ENCODE data around the gene BANK1. TPM values are rescaled to one million over a fixed set of nuclear protein-coding genes. Genes with fewer than 3 reads are reported as not detected.

The BANK1 gene
- polyA plus RNA-seq, 4 donors = 0.27 to 3.0 (median 1.1) TPM

- Histone ChIP-seq H3K27me3 (ENCODE audit: control insufficient read depth in 3 of 3, insufficient read depth in 3 of 3, low read length in 3 of 3) (no peaks in the 10 kb centered on the region), H3K27ac (ENCODE audit: low read depth in 1 of 3, low read length in 2 of 3) (no peak overlapping the region), H3K9me3 (ENCODE audit: control insufficient read depth in 2 of 2, insufficient read depth in 1 of 2, low read depth in 1 of 2, low read length in 1 of 2) (no peaks in the 10 kb centered on the region), H3K36me3 (ENCODE audit: control insufficient read depth in 3 of 3, insufficient read depth in 2 of 3, low read depth in 1 of 3, low read length in 3 of 3) (no peaks in the 10 kb centered on the region), H3K4me1 (ENCODE audit: control insufficient read depth in 3 of 3, insufficient read depth in 2 of 3, low read depth in 1 of 3, low read length in 2 of 3) (no peaks in the 10 kb centered on the region), H3K4me3 (ENCODE audit: low read depth in 1 of 3, low read length in 3 of 3) (no peak overlapping the region)
- DNase-seq (no peak), FAIRE-seq (no peak)
- 89 to 91% (median 91%) methylated on average over 4 of the region's 4 CpGs for WGBS, 3 donors
These were observed 169.9 kb downstream of the BANK1 start for GRCh38 chr4:101960431-101960830.

GRCh38 chr4:101961144-101961543, 170.6 kb downstream of the BANK1 start:
- FAIRE-seq = no peak
- no peaks in the 10 kb centered on the region for H3K4me1 ChIP-seq (ENCODE audit: control insufficient read depth in 3 of 3, insufficient read depth in 2 of 3, low read depth in 1 of 3, low read length in 2 of 3)
- H3K27me3 ChIP-seq (ENCODE audit: control insufficient read depth in 3 of 3, insufficient read depth in 3 of 3, low read length in 3 of 3) = no peaks in the 10 kb centered on the region
- H3K27ac ChIP-seq (ENCODE audit: low read depth in 1 of 3, low read length in 2 of 3) = no peak overlapping the region
- H3K9me3 ChIP-seq (ENCODE audit: control insufficient read depth in 2 of 2, insufficient read depth in 1 of 2, low read depth in 1 of 2, low read length in 1 of 2) = no peaks in the 10 kb centered on the region
- WGBS, 3 donors = 71 to 97% (median 84%) methylated on average over 1 of the region's 1 CpG
- H3K4me3 ChIP-seq (ENCODE audit: low read depth in 1 of 3, low read length in 3 of 3) = no peak overlapping the region
- no peaks in the 10 kb centered on the region for H3K36me3 ChIP-seq (ENCODE audit: control insufficient read depth in 3 of 3, insufficient read depth in 2 of 3, low read depth in 1 of 3, low read length in 3 of 3)
- no peak for DNase-seq

GRCh38 chr4:101967697-101968346, 177.3 kb downstream of the BANK1 start:
- no peaks in the 10 kb centered on the region for H3K9me3 ChIP-seq (ENCODE audit: control insufficient read depth in 2 of 2, insufficient read depth in 1 of 2, low read depth in 1 of 2, low read length in 1 of 2)
- no peak overlapping the region for H3K27ac ChIP-seq (ENCODE audit: low read depth in 1 of 3, low read length in 2 of 3)
- H3K4me1 ChIP-seq (ENCODE audit: control insufficient read depth in 3 of 3, insufficient read depth in 2 of 3, low read depth in 1 of 3, low read length in 2 of 3) = no peaks in the 10 kb centered on the region
- H3K4me3 ChIP-seq (ENCODE audit: low read depth in 1 of 3, low read length in 3 of 3) = no peak overlapping the region
- WGBS, 3 donors = 48 to 79% (median 73%) methylated on average over 2 of the region's 2 CpGs
- no peaks in the 10 kb centered on the region for H3K27me3 ChIP-seq (ENCODE audit: control insufficient read depth in 3 of 3, insufficient read depth in 3 of 3, low read length in 3 of 3)
- no peak for DNase-seq
- no peak for FAIRE-seq
- no peaks in the 10 kb centered on the region for H3K36me3 ChIP-seq (ENCODE audit: control insufficient read depth in 3 of 3, insufficient read depth in 2 of 3, low read depth in 1 of 3, low read length in 3 of 3)

GRCh38 chr4:101968364-101968763, 177.8 kb downstream of the BANK1 start:
- Histone ChIP-seq H3K4me3 (ENCODE audit: low read depth in 1 of 3, low read length in 3 of 3) (no peak overlapping the region), H3K36me3 (ENCODE audit: control insufficient read depth in 3 of 3, insufficient read depth in 2 of 3, low read depth in 1 of 3, low read length in 3 of 3) (no peaks in the 10 kb centered on the region), H3K9me3 (ENCODE audit: control insufficient read depth in 2 of 2, insufficient read depth in 1 of 2, low read depth in 1 of 2, low read length in 1 of 2) (no peaks in the 10 kb centered on the region), H3K27me3 (ENCODE audit: control insufficient read depth in 3 of 3, insufficient read depth in 3 of 3, low read length in 3 of 3) (no peaks in the 10 kb centered on the region), H3K4me1 (ENCODE audit: control insufficient read depth in 3 of 3, insufficient read depth in 2 of 3, low read depth in 1 of 3, low read length in 2 of 3) (no peaks in the 10 kb centered on the region), H3K27ac (ENCODE audit: low read depth in 1 of 3, low read length in 2 of 3) (no peak overlapping the region)
- FAIRE-seq = no peak
- WGBS, 3 donors = 35 to 62% (median 41%) methylated on average over 2 of the region's 2 CpGs
- DNase-seq = no peak

GRCh38 chr4:101969965-101970364, 179.4 kb downstream of the BANK1 start:
- FAIRE-seq = no peak
- Histone ChIP-seq H3K4me3 (ENCODE audit: low read depth in 1 of 3, low read length in 3 of 3) (no peak overlapping the region), H3K4me1 (ENCODE audit: control insufficient read depth in 3 of 3, insufficient read depth in 2 of 3, low read depth in 1 of 3, low read length in 2 of 3) (no peaks in the 10 kb centered on the region), H3K27ac (ENCODE audit: low read depth in 1 of 3, low read length in 2 of 3) (no peak overlapping the region), H3K27me3 (ENCODE audit: control insufficient read depth in 3 of 3, insufficient read depth in 3 of 3, low read length in 3 of 3) (no peaks in the 10 kb centered on the region), H3K9me3 (ENCODE audit: control insufficient read depth in 2 of 2, insufficient read depth in 1 of 2, low read depth in 1 of 2, low read length in 1 of 2) (no peaks in the 10 kb centered on the region), H3K36me3 (ENCODE audit: control insufficient read depth in 3 of 3, insufficient read depth in 2 of 3, low read depth in 1 of 3, low read length in 3 of 3) (no peaks in the 10 kb centered on the region)
- WGBS, 3 donors = 86 to 92% (median 87%) methylated on average over 6 of the region's 6 CpGs
- DNase-seq = no peak

DNA sequence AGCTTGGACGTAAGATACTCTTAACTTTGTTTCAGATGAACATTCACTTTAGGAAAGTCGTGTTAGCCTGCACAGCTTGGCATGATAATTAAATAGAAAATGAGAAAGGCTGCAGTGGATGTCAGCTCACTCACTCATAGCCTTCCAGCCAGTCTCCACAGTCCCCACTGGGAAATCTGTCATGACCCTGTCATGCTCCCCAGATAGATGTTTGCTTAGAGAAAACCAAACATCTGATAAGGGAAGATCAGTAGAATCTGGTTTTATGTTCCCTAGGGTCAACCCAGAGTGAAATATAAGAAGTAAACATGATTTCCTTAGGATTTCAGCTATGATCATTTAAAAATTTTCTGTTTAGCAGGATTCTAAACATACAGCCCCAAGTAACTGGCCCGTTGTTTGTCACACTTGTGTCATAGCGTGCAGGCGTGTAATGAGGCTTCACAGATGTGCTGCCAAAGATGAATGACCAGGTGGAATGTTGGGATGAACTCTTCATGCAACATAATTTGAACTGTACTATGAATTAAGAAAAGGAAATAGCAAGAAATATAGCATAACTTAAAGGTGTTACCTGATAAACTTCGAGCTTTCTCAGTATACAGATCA, 180.1 kb downstream of the BANK1 start:
- Histone ChIP-seq H3K36me3 (ENCODE audit: control insufficient read depth in 3 of 3, insufficient read depth in 2 of 3, low read depth in 1 of 3, low read length in 3 of 3) (no peaks in the 10 kb centered on the region), H3K27ac (ENCODE audit: low read depth in 1 of 3, low read length in 2 of 3) (no peak overlapping the region), H3K4me3 (ENCODE audit: low read depth in 1 of 3, low read length in 3 of 3) (no peak overlapping the region), H3K27me3 (ENCODE audit: control insufficient read depth in 3 of 3, insufficient read depth in 3 of 3, low read length in 3 of 3) (no peaks in the 10 kb centered on the region), H3K4me1 (ENCODE audit: control insufficient read depth in 3 of 3, insufficient read depth in 2 of 3, low read depth in 1 of 3, low read length in 2 of 3) (no peaks in the 10 kb centered on the region), H3K9me3 (ENCODE audit: control insufficient read depth in 2 of 2, insufficient read depth in 1 of 2, low read depth in 1 of 2, low read length in 1 of 2) (no peaks in the 10 kb centered on the region)
- DNase-seq (no peak), FAIRE-seq (no peak)
- WGBS, 3 donors = 66 to 73% (median 73%) methylated on average over 6 of the region's 6 CpGs

DNA sequence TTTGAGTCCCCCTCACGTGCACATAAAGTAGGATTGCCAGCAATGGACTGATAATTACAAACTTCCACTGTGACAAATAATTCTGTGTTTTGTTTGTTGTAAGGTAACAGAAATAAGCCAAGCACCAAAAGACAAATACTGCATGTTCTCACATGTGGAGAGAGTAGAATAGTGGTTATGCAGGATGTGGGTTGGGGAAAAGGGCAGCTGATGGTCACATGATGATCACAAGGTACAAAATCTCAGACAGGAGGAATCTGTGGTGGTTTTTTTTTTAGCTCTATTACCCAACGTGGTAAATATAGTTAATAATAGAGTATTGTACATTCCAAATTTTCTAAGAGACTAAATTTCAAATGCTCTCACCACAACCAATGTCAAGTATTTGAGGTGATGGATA, 182.3 kb downstream of the BANK1 start:
- Histone ChIP-seq H3K4me3 (ENCODE audit: low read depth in 1 of 3, low read length in 3 of 3) (no peak overlapping the region), H3K27ac (ENCODE audit: low read depth in 1 of 3, low read length in 2 of 3) (no peak overlapping the region), H3K4me1 (ENCODE audit: control insufficient read depth in 3 of 3, insufficient read depth in 2 of 3, low read depth in 1 of 3, low read length in 2 of 3) (no peaks in the 10 kb centered on the region), H3K9me3 (ENCODE audit: control insufficient read depth in 2 of 2, insufficient read depth in 1 of 2, low read depth in 1 of 2, low read length in 1 of 2) (no peaks in the 10 kb centered on the region), H3K36me3 (ENCODE audit: control insufficient read depth in 3 of 3, insufficient read depth in 2 of 3, low read depth in 1 of 3, low read length in 3 of 3) (no peaks in the 10 kb centered on the region), H3K27me3 (ENCODE audit: control insufficient read depth in 3 of 3, insufficient read depth in 3 of 3, low read length in 3 of 3) (no peaks in the 10 kb centered on the region)
- FAIRE-seq (no peak), DNase-seq (no peak)
- WGBS, 3 donors = 52 to 59% (median 54%) methylated on average over 2 of the region's 2 CpGs

DNA sequence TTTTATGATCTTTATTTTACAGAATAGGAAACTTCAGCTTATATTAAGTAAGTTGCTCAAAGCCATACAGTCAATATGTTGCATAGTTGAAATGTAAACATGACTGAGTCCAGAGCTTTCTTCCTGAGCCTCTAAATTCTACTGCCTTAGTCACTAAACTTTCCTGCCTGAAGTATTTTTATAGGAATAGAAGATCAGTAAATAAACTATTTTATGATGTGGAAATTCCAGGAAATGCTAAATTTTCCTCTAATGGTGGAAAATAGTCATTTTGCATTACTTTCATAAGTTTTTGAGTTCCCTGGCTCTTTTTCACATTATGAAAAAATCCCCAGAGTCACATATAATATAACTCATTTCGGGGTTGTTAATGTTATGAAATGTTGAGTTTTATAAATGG, 182.8 kb downstream of the BANK1 start:
- 76 to 88% (median 85%) methylated on average over 1 of the region's 1 CpG for WGBS, 3 donors
- DNase-seq (no peak), FAIRE-seq (no peak)
- Histone ChIP-seq H3K36me3 (ENCODE audit: control insufficient read depth in 3 of 3, insufficient read depth in 2 of 3, low read depth in 1 of 3, low read length in 3 of 3) (no peaks in the 10 kb centered on the region), H3K27ac (ENCODE audit: low read depth in 1 of 3, low read length in 2 of 3) (no peak overlapping the region), H3K4me1 (ENCODE audit: control insufficient read depth in 3 of 3, insufficient read depth in 2 of 3, low read depth in 1 of 3, low read length in 2 of 3) (no peaks in the 10 kb centered on the region), H3K27me3 (ENCODE audit: control insufficient read depth in 3 of 3, insufficient read depth in 3 of 3, low read length in 3 of 3) (no peaks in the 10 kb centered on the region), H3K4me3 (ENCODE audit: low read depth in 1 of 3, low read length in 3 of 3) (no peak overlapping the region), H3K9me3 (ENCODE audit: control insufficient read depth in 2 of 2, insufficient read depth in 1 of 2, low read depth in 1 of 2, low read length in 1 of 2) (no peaks in the 10 kb centered on the region)

- Histone ChIP-seq H3K36me3 (ENCODE audit: control insufficient read depth in 3 of 3, insufficient read depth in 2 of 3, low read depth in 1 of 3, low read length in 3 of 3) (no peaks in the 10 kb centered on the region), H3K9me3 (ENCODE audit: control insufficient read depth in 2 of 2, insufficient read depth in 1 of 2, low read depth in 1 of 2, low read length in 1 of 2) (no peaks in the 10 kb centered on the region), H3K27me3 (ENCODE audit: control insufficient read depth in 3 of 3, insufficient read depth in 3 of 3, low read length in 3 of 3) (no peaks in the 10 kb centered on the region), H3K4me1 (ENCODE audit: control insufficient read depth in 3 of 3, insufficient read depth in 2 of 3, low read depth in 1 of 3, low read length in 2 of 3) (no peaks in the 10 kb centered on the region), H3K4me3 (ENCODE audit: low read depth in 1 of 3, low read length in 3 of 3) (no peak overlapping the region), H3K27ac (ENCODE audit: low read depth in 1 of 3, low read length in 2 of 3) (no peak overlapping the region)
- DNase-seq (no peak), FAIRE-seq (no peak)
- WGBS, 3 donors = 35 to 50% (median 45%) methylated on average over 2 of the region's 2 CpGs
These were observed 186.5 kb downstream of the BANK1 start for GRCh38 chr4:101977076-101977475.
